NCI-H69 (cell line): ENCODE data around the gene SFXN2.
"Not testable (repeated sequence)": the region's sequence is repeated elsewhere in the genome, so short reads cannot be mapped to it uniquely, and the experiment has no call there.

Experiments used
- DNase-seq: peaks from one replicate; lab custom pipeline; 2025; lab: John Stamatoyannopoulos, UW

The SFXN2 gene

DNA sequence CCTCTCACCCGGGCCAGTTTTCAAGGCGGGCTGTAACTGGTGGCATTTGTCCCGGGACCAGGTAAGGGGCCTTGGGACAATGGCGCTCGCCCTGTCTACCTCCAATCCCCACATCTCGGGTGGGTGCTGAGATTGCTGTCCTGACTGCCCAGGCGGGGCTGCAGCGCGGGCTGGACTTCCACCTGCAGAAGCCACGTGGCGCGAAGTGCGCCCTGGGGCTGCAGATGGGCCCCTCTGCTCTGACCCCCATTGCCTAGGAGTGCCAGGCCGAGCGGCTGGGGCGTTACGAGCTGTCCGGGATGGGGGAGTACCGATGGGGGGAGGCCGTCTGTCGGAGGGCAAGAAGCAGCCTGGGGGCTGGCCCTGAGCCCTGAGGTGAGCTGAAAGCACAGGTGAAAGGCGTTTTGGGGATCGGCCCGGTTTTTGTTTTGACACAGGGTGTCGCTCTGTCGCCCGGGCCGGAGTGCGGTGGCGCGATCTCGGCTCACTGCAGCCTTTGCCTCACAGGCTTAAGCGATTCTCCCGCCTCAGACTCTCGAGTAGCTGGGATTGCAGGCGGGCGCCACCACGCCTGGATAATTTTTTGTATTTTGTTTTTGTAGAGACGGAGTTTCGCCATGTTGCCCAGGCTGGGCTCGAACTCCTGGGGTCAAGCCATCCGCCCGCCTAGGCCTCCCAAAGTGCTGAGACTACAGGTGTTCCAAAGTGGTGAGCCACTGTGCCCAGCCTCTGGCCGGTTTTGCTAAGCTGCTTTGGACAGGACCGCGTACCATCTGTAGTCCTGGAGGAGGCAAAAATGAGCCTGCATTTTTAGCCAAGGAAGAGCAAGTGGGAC lies at the start of gene SFXN2:
Gene SFXN2 (plus strand): TSS at position 16 of the 835 bp plus-strand sequence. CDS start 12,001 bp downstream, outside the sequence.
- peak; percentile 72 for DNase-seq

GRCh38 chr10:102665904-102666509 lies 48.4 kb upstream of the SFXN2 start:
- no peak for DNase-seq

DNA sequence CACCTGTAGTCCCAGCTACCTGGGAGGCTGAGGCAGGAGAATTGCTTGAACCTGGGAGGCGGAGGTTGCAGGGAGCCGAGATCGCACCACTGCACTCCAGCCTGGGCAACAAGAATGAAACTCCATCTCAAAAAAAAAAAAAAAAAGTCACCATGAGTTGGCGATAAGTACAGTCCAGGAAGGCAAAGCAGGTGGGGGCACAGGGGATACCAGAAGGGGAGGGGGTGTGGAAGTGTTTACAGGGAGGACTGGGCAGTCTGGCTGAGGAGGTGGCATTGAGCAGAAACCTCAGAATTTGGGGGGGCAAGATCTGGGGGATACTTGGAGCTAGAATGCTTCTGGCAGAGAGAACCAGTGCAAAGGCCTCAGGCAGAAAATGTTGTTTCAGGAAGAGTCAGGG lies 47.0 kb upstream of the SFXN2 start:
- DNase-seq: not testable (repeated sequence)

DNA sequence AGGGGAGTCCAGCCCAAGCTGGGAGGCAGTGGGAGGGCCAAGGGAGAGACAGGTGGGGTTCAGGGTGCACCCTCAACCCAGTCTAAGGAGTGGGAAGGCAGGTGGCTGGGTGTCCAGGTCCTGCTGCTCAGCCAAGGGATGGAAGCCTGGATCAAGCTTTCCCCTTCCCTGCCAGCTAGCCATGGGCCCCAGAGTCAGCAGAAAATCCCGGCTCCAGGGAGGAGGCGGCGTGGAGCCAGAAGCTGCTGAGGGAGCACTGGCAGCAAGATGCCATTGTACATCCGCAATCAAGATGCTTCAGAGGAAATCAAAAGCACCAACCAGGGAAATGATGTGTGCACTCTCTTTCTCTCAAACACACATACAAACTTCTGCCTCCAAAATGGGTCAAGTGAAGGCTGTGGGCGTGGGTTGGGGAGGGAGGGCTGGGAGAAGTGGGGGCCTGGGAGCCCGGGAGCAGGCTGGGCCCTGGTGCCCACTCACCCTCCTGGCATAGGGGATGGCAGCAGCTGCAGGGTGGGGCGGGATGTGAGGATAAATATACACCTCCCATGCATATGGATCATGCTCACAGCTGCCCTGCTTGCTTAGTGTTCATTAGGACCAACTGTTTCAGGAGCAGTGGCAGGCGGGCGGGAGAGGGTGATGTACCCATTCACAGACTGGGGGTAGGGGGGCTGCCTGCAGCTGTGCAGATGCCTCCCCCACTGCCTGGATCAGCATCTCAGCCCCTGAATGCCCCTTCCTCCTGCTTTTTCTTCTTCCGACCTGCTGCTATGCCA lies 45.9 kb upstream of the SFXN2 start:
- no peak for DNase-seq

DNA sequence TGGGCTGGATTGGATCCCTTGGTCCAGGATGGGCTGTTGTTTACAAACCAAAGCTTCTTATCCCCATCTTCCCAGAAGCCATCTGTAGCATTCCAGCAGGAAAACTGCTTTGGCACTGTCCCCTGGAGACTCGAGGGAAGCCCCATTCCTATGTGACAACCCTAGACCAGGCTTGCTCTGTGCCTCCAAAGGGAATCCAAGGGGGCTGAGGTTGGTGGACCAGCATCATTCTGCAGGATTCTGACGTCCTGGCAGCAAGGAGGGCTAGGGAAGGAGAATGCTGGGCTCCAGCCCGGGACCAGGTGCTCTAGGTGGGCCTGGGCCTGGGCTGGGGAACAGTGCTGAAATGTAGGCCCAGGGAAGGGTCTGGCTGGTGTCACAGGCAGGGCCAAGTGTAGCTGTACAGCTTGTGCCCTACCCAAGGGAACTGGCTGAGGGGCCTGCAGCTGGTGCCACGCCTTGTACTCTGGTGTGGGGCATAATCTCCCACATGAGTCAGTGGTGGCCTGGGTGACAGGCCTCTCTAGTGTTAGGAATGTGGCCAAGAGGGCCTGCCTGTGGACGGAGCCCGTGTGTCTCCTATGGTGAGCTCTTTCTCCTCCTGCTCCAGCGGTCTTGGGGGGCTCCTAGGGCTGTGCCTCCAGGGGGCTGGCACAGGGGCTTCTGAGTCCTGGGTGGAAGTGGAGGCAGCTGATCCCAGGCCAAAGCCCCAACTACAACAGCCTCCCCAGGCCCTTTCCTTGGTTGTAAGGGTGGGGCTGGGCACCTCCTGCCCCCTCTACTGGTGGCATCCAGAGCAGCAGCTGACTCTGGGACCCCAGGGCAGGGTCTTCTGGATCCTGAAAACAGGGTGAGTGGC lies 45.0 kb upstream of the SFXN2 start:
- no peak for DNase-seq

DNA sequence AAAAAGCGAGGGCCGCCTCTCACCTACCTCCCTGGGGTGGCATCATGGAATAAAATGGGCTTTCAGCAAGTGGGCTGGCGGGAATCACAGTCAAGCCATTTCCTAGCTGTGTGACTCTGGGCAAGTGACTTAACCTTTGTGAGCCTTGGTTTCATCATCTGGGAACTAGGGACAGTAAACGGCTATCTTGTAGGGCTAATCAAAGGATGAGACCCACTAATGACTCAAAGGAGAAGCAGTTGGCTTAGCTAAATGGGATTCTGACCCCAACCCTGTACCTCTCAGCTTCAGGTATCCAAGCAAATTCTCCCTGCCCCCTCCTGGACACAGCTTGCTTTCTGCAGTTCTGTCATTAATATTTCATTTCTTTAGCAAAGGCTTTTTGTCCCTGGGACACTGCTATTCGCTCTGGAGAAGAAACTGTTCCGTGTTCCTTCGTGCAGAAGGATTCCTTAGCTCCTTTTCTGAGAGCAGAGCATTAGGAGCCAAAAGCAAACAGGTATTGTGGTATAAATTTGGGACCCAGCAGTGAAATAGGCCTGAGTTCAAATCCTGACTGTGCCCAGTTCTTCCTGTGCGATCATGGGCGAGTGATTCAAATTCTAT lies 44.3 kb upstream of the SFXN2 start:
- no peak for DNase-seq

DNA sequence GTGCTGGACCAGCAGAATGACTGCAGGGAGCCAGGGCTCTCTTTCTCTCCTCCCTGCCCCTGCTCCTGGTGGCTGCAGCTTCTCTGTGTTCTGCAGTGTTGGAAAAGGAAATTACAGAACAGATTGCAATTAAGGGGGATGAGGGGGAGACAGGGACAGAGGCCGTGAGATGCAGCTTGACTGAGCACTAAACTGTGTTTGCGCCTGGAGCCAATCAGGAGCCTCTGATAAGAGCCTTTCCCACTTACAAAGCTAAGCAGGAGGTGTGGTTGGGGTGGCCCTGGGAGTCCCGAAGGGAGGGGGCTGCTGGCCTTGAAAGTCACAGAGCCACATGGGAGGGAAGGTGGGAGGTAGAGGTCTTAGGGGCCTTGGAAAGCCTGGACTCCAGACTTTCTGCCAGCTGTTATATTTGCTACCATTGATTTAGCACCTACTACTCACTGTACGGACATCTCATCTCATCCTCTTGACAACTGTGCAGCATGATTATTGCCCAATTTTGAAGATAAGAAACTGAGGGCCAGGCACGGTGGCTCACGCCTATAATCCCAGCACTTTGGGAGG lies 43.5 kb upstream of the SFXN2 start:
- DNase-seq: no peak

DNA sequence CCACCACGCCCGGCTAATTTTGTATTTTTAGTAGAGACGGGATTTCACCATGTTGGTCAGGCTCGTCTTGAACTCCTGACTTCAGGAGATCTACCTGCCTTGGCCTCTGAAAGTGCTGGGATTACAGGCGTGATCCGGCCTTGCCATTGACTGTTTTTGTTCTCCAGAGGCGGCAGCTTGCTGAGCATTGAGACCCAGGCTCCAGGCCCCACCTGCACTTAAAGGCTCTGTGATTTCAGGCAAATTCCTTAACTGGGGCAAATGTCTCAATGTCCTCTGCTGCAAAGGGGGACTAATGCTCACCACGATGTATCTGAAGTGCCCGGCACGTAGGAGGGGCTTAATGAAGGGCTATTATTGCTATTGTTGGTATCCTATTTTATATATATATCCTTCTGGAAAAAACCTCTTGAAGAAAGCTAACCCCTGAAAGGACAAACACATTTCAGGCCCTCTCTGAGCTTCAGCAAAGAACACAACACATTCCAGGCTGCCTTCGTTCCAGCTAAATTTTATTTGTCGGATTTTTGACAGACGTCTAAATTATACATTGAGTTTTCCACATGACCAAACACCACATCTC lies 41.1 kb upstream of the SFXN2 start:
- DNase-seq: no peak

- peak; percentile 55 for DNase-seq
Observed at GRCh38 chr10:102673819-102674511, 40.5 kb upstream of the SFXN2 start.

GRCh38 chr10:102674566-102674965 lies 39.9 kb upstream of the SFXN2 start:
- no peak for DNase-seq

DNA sequence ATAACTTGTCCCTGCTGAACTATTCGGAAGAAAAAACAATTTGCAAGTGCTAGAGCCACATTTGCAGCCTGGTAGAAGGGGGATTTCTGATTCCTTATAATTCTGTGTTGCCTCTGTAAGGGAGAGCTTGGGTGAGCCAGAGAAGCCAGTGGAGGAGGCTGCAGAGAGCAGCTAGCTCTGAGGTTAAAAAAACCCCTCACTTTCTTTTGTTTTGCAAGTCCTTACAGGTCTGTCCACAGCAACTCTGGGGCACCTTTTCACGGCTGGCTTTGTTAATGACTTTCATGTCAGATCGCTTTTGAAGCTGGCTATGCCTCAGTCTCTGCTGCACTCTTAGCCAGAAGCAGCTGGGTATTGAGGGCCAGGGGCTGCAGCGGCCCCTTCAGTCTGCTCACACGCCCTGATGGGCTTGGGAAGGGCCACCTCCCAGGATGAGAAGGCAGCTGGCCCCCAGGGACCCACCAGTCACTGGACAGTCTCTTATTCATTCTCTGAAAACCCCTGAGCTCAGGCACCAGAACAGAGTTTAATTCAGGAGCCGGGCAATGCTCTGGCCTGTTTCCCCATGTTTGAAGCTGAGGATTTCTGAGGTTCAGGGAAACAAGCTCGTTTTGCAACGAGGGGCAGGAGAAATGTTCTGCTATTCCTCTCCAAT lies 39.3 kb upstream of the SFXN2 start:
- DNase-seq: no peak

DNA sequence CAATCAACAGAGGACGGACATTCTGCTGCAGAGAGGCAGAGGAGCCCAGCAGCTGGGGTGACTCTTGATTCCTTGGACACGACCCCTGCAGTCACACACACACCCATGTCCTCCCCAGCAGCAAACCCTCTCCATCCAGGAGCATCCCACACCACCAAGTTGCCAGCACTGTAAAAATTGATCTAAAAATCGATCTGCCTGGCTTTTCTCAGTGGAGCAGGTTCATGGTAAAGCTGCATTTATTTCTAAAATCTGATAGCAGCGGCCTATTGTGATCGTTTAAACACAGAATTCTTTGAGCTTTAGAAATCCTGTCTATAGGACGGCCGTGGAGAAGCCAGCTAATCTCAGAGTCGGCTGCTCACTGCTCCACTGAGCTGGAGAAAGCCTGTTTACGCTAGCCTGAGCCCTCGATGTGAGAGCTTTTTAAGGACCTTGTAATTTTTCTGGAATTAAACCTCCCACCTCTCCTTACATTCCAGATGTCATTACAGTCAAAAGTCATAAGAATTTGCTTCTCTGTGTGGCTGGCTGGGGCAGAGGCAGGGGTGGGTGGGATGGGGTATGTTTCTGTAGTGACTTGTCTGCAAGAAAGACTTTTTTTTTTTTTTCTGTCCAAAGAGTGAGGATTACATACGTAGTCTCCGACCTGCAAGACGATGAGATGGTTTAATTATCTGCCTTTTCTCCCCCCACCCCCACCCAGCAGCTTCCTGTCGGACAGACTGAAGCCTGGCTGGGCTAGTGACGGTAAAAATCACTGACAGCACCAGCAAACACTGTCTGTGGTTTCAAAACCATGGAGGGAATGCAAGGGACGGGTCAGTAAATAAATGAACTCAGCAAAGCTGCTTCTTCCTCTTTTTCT lies 38.5 kb upstream of the SFXN2 start:
- DNase-seq: no peak

DNA sequence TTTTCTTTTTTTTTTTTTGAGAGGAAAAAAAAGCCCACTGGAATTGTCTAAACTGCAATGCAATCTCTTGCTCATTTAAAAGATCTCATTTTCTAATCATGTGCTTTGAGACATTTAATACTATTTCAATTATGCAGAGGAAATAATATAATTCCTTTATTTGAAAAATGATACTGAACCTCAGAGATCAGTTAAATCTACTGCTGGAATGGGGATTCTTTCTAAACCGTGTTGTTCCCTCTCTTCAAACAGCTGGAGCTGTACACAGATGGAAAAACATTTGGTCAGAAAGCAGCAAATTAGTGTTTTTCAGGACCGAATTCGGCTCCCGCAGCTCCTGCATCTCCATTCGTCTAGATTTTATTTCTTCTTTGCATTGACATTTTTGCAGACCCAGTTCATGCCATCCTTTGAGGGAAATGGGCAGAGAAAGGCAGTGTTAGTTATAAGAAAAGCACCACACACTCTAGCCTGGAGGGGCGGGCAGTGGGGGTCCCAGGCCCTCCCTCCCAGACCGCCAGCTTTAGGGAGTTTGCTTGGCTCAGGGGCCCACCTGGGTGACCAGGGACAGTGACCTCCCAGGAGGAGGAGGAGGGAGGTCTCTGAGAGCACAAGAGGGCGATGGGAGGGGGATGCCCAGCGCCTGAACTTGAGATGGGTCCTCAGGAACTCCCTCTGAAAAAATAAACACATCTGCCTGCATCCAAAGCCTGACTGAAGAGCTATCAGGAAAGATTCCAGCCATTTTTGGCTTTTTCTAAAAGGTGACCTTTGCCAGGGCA lies 37.7 kb upstream of the SFXN2 start:
- no peak for DNase-seq

GRCh38 chr10:102677331-102678067 lies 36.9 kb upstream of the SFXN2 start:
- no peak for DNase-seq

GRCh38 chr10:102678068-102678400 lies 36.4 kb upstream of the SFXN2 start:
- DNase-seq: no peak

DNA sequence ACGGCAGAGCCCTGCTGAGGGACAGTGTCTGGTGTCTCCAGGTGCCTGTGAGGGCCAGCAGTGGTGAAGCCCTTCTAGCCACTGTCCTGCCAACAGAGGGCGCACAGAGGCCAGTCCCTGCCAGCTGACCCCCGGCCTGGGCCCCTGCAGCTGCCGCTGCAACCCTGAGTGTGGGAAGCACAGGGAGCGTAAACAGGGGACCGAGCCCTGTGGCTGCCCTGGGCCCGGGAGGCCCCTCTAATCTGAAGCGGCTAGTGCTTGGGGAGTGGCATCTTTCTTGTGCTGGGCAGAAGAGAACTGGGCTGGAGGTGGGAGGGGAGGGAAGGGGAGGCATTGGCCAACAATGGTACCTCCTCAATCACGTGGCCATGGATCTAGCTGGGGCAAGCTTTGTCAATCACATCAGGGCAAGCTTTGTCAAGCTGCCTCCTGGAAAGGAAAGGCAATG lies 35.6 kb upstream of the SFXN2 start:
- DNase-seq: peak; percentile 69

DNA sequence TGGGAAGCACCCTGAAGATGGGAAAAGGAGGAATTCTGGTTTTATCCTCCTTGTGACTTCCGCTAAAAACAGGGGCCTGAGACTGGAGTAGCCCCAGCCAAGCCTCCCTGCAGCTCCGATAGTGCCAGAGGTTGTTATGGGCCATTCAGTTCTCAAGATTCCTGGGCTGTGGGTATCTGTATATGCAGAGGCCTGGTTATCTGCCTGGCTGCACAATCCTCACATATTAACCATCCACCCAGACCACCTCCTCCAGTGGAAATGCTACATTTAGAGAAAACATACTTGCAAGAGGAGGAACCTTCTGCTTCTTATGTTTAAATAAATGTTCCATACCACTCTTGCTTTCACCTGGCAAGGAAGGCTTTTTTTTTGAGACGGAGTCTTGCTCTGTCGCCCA lies 34.8 kb upstream of the SFXN2 start:
- DNase-seq: no peak
